IPS-20b (cell line): ENCODE results near the gene PCDH19.

Experiments
- H3K27ac ChIP-seq: one replicate; pipeline ENCODE4 v1.5.1; 2013; ENCODE audit warnings: low read length
- H3K27me3 ChIP-seq: 2 replicates; pipeline ENCODE4 v1.6.1; 2013; ENCODE audit warnings: mild to moderate bottlenecking, low read length, inconsistent platforms; ENCODE audit not compliant: insufficient read depth
- H3K36me3 ChIP-seq: 2 replicates; pipeline ENCODE4 v1.6.1; 2013; ENCODE audit warnings: low read depth, mild to moderate bottlenecking, inconsistent platforms, low read length, moderate library complexity; ENCODE audit not compliant: insufficient read depth
- H3K4me1 ChIP-seq: 2 replicates; pipeline ENCODE4 v1.6.1; 2013; ENCODE audit warnings: mild to moderate bottlenecking, control low read depth, inconsistent platforms, low read length, moderate library complexity; ENCODE audit not compliant: insufficient read depth
- H3K4me3 ChIP-seq: 2 replicates; pipeline ENCODE4 v1.5.1; 2013; ENCODE audit warnings: mild to moderate bottlenecking, low read length, inconsistent platforms
- H3K9ac ChIP-seq: 2 replicates; pipeline ENCODE4 v1.6.1; 2013; ENCODE audit warnings: low read depth, mild to moderate bottlenecking, inconsistent platforms, low read length, moderate library complexity
- H3K9me3 ChIP-seq: 2 replicates; pipeline ENCODE4 v1.6.1; 2013; ENCODE audit warnings: mild to moderate bottlenecking, low read depth, low read length, inconsistent platforms; ENCODE audit not compliant: insufficient read depth

PCDH19 gene

GRCh38 chrX:100379388-100379986, 30.6 kb downstream of the PCDH19 start:
- H3K9me3 ChIP-seq, result no peaks in the 10 kb centered on the region

GRCh38 chrX:100377826-100378225, 32.2 kb downstream of the PCDH19 start:
- Histone ChIP-seq H3K4me3 (no peak overlapping the region), H3K36me3 (no peaks in the 10 kb centered on the region), H3K9me3 (no peaks in the 10 kb centered on the region), H3K27ac (no peak overlapping the region), H3K27me3 (no peaks in the 10 kb centered on the region), H3K4me1 (no peaks in the 10 kb centered on the region; the same call in 1 of the 2 replicates), H3K9ac (no peak overlapping the region)

More at GRCh38 chrX:100379388-100379986, 30.6 kb downstream of the PCDH19 start:
- H3K4me3 ChIP-seq, result no peak overlapping the region
- no peak overlapping the region for H3K9ac ChIP-seq
- H3K36me3 ChIP-seq, result no peaks in the 10 kb centered on the region
- H3K27ac ChIP-seq, result no peak overlapping the region
- H3K27me3 ChIP-seq, result no peaks in the 10 kb centered on the region
- H3K4me1 ChIP-seq, result no peaks in the 10 kb centered on the region; the same call in 1 of the 2 replicates

GRCh38 chrX:100376576-100376975, 33.5 kb downstream of the PCDH19 start:
- H3K27ac ChIP-seq, result no peak overlapping the region
- no peaks in the 10 kb centered on the region for H3K36me3 ChIP-seq
- H3K4me1 ChIP-seq, result no peaks in the 10 kb centered on the region
- H3K9me3 ChIP-seq, result no peaks in the 10 kb centered on the region
- no peaks in the 10 kb centered on the region for H3K27me3 ChIP-seq
- H3K9ac ChIP-seq, result no peak overlapping the region
- H3K4me3 ChIP-seq, result no peak overlapping the region

GRCh38 chrX:100373673-100374072, 36.4 kb downstream of the PCDH19 start:
- Histone ChIP-seq H3K36me3 (no peaks in the 10 kb centered on the region), H3K9ac (no peak overlapping the region), H3K27ac (no peak overlapping the region), H3K27me3 (no peaks in the 10 kb centered on the region), H3K4me3 (no peak overlapping the region), H3K9me3 (no peaks in the 10 kb centered on the region), H3K4me1 (no peaks in the 10 kb centered on the region)

- Histone ChIP-seq H3K27me3 (no peaks in the 10 kb centered on the region), H3K27ac (no peak overlapping the region), H3K36me3 (no peaks in the 10 kb centered on the region), H3K4me3 (no peak overlapping the region), H3K9ac (no peak overlapping the region), H3K4me1 (0 out of 2 replicates have a peak, but pooled peaks cover 3% of the 10 kb centered on the region), H3K9me3 (no peaks in the 10 kb centered on the region)
Measured at GRCh38 chrX:100368167-100368566, 41.9 kb downstream of the PCDH19 start.

- H3K36me3 ChIP-seq, result no peaks in the 10 kb centered on the region
- no peak overlapping the region for H3K4me3 ChIP-seq
- H3K27ac ChIP-seq, result no peak overlapping the region
- H3K9me3 ChIP-seq, result no peaks in the 10 kb centered on the region
- 0 out of 2 replicates have a peak, but pooled peaks cover 3% of the 10 kb centered on the region for H3K4me1 ChIP-seq
- no peaks in the 10 kb centered on the region for H3K27me3 ChIP-seq
- H3K9ac ChIP-seq, result no peak overlapping the region
Measured at GRCh38 chrX:100363896-100364295, 46.2 kb downstream of the PCDH19 start.

- no peaks in the 10 kb centered on the region for H3K27me3 ChIP-seq
- no peaks in the 10 kb centered on the region for H3K36me3 ChIP-seq
- no peak overlapping the region for H3K9ac ChIP-seq
- H3K27ac ChIP-seq, result no peak overlapping the region
- H3K4me1 ChIP-seq, result 0 out of 2 replicates have a peak, but pooled peaks cover under 1% of the 10 kb centered on the region
- H3K9me3 ChIP-seq, result no peaks in the 10 kb centered on the region
- no peak overlapping the region for H3K4me3 ChIP-seq
Measured at GRCh38 chrX:100358766-100359165, 51.3 kb downstream of the PCDH19 start.

- Histone ChIP-seq H3K27ac (no peak overlapping the region), H3K9me3 (no peaks in the 10 kb centered on the region), H3K27me3 (no peaks in the 10 kb centered on the region; the same call in 1 of the 2 replicates), H3K9ac (no peak overlapping the region), H3K4me1 (no peaks in the 10 kb centered on the region), H3K4me3 (no peak overlapping the region), H3K36me3 (no peaks in the 10 kb centered on the region)
Measured at GRCh38 chrX:100356351-100356896, 53.6 kb downstream of the PCDH19 start.

- H3K27me3 ChIP-seq, result no peaks in the 10 kb centered on the region; the same call in 1 of the 2 replicates
- no peaks in the 10 kb centered on the region for H3K36me3 ChIP-seq
- H3K4me3 ChIP-seq, result no peak overlapping the region
- no peaks in the 10 kb centered on the region for H3K9me3 ChIP-seq
- H3K9ac ChIP-seq, result no peak overlapping the region
- H3K4me1 ChIP-seq, result no peaks in the 10 kb centered on the region
- H3K27ac ChIP-seq, result no peak overlapping the region
Measured at GRCh38 chrX:100355680-100356079, 54.4 kb downstream of the PCDH19 start.

- no peaks in the 10 kb centered on the region for H3K36me3 ChIP-seq
- H3K9me3 ChIP-seq, result no peaks in the 10 kb centered on the region
- no peaks in the 10 kb centered on the region for H3K4me1 ChIP-seq
- H3K4me3 ChIP-seq, result no peak overlapping the region
- no peaks in the 10 kb centered on the region; the same call in 1 of the 2 replicates for H3K27me3 ChIP-seq
- no peak overlapping the region for H3K27ac ChIP-seq
- no peak overlapping the region for H3K9ac ChIP-seq
Measured at GRCh38 chrX:100353326-100353725, 56.7 kb downstream of the PCDH19 start.

- Histone ChIP-seq H3K4me3 (no peak overlapping the region), H3K9me3 (no peaks in the 10 kb centered on the region), H3K36me3 (no peaks in the 10 kb centered on the region), H3K27me3 (no peaks in the 10 kb centered on the region; the same call in 1 of the 2 replicates), H3K27ac (no peak overlapping the region), H3K9ac (no peak overlapping the region), H3K4me1 (no peaks in the 10 kb centered on the region)
Measured at GRCh38 chrX:100350704-100351489, 59.2 kb downstream of the PCDH19 start.

- no peak overlapping the region for H3K9ac ChIP-seq
Measured at GRCh38 chrX:100349391-100349790, 60.7 kb downstream of the PCDH19 start.

More at GRCh38 chrX:100349391-100349790, 60.7 kb downstream of the PCDH19 start:
- Histone ChIP-seq H3K9me3 (no peaks in the 10 kb centered on the region), H3K27ac (no peak overlapping the region), H3K4me3 (no peak overlapping the region), H3K27me3 (no peaks in the 10 kb centered on the region; the same call in 1 of the 2 replicates), H3K36me3 (no peaks in the 10 kb centered on the region), H3K4me1 (no peaks in the 10 kb centered on the region)
